BLaER1 (cell line): ENCODE data around the gene MAP2K3.
"Not testable (repeated sequence)": the region's sequence is repeated elsewhere in the genome, so short reads cannot be mapped to it uniquely, and the experiment has no call there.

ENCODE experiments used
- H3K27ac ChIP-seq: shearing (Covaris generic); formaldehyde crosslinking; 2 replicates; pipeline ENCODE4 v1.8.1; 2022
- H3K27me3 ChIP-seq: shearing (Covaris generic); formaldehyde crosslinking; 2 replicates; pipeline ENCODE4 v1.8.1; 2022
- H3K36me3 ChIP-seq: shearing (Covaris generic); formaldehyde crosslinking; 2 replicates; pipeline ENCODE4 v1.8.1; 2022
- H3K4me1 ChIP-seq: shearing (Covaris generic); formaldehyde crosslinking; 2 replicates; pipeline ENCODE4 v1.8.1; 2022
- H3K4me2 ChIP-seq: shearing (Covaris generic); formaldehyde crosslinking; 2 replicates; pipeline ENCODE4 v1.8.1; 2022
- H3K4me3 ChIP-seq: shearing (Covaris generic); formaldehyde crosslinking; 2 replicates; pipeline ENCODE4 v1.8.1; 2022
- H3K9ac ChIP-seq: shearing (Covaris generic); formaldehyde crosslinking; 2 replicates; pipeline ENCODE4 v1.8.1; 2022
- H3K9me3 ChIP-seq: shearing (Covaris generic); formaldehyde crosslinking; 2 replicates; pipeline ENCODE4 v1.8.1; 2022
- H4K20me1 ChIP-seq: shearing (Covaris generic); formaldehyde crosslinking; 2 replicates; pipeline ENCODE4 v1.8.1; 2022
- Cebpa-rat ChIP-seq: shearing (Covaris generic); IDR thresholded peaks from 2 replicates; pipeline ENCODE4 v1.8.1; 2022

The MAP2K3 gene

DNA sequence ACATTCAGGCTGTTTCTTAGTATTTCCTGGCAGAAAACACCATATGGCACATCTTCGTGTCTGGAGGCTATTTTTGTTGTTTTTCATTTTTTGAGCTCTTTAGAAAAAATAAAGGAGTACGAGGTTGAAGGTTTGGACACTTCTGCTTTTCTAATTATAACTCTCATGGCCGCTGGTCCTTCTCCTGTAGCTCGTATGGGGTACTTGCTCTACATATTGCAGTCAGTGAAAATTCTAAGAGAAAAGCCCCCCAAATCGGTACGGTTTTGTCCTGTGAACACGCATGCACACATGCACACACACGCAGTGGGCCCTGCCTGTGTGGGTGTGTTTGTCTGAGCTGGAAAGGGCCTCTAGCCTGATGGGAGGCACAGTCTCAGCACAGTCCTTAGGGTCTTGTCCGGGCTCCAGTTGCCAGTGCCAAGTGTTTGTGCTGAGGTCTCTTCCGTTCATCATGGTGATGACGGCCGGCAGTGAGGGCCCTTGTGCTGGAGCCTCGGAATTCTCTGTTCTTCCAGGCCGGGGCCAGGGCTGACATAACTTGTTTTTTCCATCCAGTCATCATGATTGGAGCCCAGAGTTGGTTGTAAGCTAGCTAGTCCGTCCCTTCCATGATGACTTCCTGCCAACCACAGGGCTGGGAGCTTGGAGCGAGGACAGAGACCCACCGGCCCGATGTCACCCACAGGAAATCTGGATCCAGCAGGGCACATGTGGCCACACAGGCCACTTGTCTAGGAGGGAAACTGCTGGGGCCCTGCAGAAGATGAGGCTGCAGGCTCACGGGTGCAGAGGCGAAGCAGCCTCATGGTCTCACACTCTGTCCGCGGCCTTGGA, 26.5 kb downstream of the MAP2K3 start:
- Histone ChIP-seq H3K27ac (peak overlapping the region; percentile 62; the same call in 1 of the 2 replicates), H3K4me2 (peak overlapping the region; percentile 66), H4K20me1 (peaks cover 54% of the 10 kb centered on the region), H3K36me3 (peaks cover 92% of the 10 kb centered on the region), H3K4me1 (peaks cover 53% of the 10 kb centered on the region)
- H3K27me3 ChIP-seq, H3K9ac ChIP-seq, H3K4me3 ChIP-seq, H3K9me3 ChIP-seq: not testable (repeated sequence)

DNA sequence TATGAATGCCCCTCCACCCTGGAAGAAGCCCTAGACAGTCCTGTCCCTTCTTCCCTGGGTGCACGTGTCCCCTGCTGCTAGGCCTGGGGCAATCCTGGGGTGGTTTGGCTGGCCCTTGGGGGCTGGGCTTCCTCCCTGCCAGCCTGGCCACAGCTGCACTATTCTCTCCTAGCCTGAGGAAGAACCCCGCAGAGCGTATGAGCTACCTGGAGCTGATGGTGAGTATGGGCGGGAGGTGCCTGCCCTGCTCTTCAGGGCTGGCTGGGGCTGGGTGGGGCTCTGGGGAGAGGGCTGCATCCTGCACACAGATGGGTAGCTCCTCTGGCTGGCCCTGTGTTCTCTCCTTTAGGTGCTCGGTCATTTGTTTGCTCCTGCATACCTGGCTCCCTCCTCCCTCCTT, 28.8 kb downstream of the MAP2K3 start:
- Histone ChIP-seq H3K36me3 (peaks cover 69% of the 10 kb centered on the region), H4K20me1 (peaks cover 53% of the 10 kb centered on the region), H3K4me1 (peaks cover 68% of the 10 kb centered on the region), H3K4me3 (no peak overlapping the region), H3K9me3 (peaks cover 7% of the 10 kb centered on the region; the same call in 1 of the 2 replicates), H3K27ac (no peak overlapping the region), H3K9ac (no peak overlapping the region), H3K27me3 (no peaks in the 10 kb centered on the region), H3K4me2 (no peak overlapping the region)
- TF ChIP-seq Cebpa-rat = no peak

DNA sequence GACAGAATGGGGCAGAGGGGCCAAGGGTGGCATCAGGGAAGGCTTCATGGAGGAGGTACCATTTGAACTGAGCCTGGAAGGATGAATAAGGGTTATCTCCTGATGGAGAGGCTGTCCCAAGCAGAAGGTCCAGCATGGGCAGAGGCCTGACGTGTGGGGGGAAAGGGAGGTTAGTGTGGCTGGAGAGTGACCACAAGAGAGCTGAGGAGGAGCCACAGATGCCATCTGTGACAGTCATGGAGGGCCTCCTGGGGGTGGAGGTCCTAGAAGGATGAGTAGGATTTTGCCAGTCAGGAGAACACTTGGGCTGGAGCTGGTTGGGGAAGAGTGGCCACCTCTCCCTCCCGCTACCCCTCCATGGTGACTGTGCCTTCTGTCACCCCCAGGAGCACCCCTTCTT, 29.2 kb downstream of the MAP2K3 start:
- H3K27ac ChIP-seq, H3K9ac ChIP-seq, H3K9me3 ChIP-seq, H3K4me3 ChIP-seq, H3K27me3 ChIP-seq, H3K4me2 ChIP-seq: not testable (repeated sequence)
- peaks cover 65% of the 10 kb centered on the region for H3K36me3 ChIP-seq
- peaks cover 72% of the 10 kb centered on the region for H3K4me1 ChIP-seq
- peaks cover 48% of the 10 kb centered on the region for H4K20me1 ChIP-seq

DNA sequence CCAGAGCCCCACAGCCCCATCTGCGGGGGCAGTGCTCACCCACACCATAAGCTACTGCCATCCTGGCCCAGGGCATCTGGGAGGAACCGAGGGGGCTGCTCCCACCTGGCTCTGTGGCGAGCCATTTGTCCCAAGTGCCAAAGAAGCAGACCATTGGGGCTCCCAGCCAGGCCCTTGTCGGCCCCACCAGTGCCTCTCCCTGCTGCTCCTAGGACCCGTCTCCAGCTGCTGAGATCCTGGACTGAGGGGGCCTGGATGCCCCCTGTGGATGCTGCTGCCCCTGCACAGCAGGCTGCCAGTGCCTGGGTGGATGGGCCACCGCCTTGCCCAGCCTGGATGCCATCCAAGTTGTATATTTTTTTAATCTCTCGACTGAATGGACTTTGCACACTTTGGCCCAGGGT, 29.8 kb downstream of the MAP2K3 start:
- peaks cover 77% of the 10 kb centered on the region for H3K4me1 ChIP-seq
- H3K9ac ChIP-seq, H3K4me3 ChIP-seq, H3K27me3 ChIP-seq, H3K27ac ChIP-seq, H3K9me3 ChIP-seq, H3K4me2 ChIP-seq: not testable (repeated sequence)
- H3K36me3 ChIP-seq = peaks cover 60% of the 10 kb centered on the region
- peaks cover 43% of the 10 kb centered on the region for H4K20me1 ChIP-seq

DNA sequence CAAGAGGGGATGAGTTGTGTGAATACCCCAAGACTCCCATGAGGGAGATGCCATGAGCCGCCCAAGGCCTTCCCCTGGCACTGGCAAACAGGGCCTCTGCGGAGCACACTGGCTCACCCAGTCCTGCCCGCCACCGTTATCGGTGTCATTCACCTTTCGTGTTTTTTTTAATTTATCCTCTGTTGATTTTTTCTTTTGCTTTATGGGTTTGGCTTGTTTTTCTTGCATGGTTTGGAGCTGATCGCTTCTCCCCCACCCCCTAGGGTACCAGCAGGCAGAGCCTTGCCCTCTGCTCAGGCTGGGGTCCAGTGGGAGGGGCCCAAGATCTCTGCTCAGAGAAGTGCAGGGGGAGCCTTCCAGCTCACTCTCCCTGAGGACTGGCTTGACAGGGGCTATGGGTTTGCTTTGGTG, 30.2 kb downstream of the MAP2K3 start:
- H3K4me3 ChIP-seq, H3K27ac ChIP-seq, H3K27me3 ChIP-seq, H3K9me3 ChIP-seq, H3K4me2 ChIP-seq, H3K9ac ChIP-seq: not testable (repeated sequence)
- Histone ChIP-seq H3K36me3 (peaks cover 56% of the 10 kb centered on the region), H4K20me1 (peaks cover 39% of the 10 kb centered on the region), H3K4me1 (peaks cover 79% of the 10 kb centered on the region)

DNA sequence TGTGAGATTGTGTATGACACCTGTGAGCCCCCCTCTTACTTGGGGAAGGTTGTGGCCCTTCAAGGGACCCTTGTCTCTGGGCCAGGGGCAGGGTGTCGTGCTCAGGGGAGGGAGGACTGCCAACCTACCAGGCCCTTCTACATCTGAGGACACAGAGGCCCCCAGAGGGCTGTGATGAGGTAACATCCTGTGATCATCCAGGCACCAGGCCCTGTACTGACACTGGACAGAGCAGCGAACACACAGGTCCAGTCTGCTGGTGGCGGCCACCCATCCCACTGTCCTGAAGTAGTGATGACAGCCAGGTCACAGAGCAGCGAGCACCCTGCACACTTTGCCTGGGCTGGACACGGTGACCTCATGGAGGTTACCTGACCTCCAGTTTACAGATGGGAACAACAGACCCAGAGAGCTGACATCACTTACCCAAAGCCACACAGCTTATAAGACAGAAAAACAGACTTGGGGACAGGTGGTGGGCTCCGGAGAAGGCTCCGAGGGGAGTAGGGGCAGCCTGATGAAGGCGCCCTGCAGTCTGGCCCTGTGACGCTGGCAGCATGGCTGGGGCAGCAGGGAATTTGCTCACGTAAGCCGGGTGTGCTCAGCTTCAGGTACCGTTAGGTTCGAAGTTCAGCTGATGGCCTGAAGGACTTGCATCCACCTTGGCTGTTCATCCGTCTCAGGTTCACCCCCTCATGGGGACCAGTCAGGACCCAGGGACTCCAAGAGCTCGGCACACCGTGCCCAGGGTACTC, 30.9 kb downstream of the MAP2K3 start:
- Histone ChIP-seq H4K20me1 (peaks cover 32% of the 10 kb centered on the region), H3K36me3 (peaks cover 48% of the 10 kb centered on the region), H3K4me1 (peaks cover 79% of the 10 kb centered on the region)
- H3K27ac ChIP-seq, H3K9me3 ChIP-seq, H3K4me3 ChIP-seq, H3K4me2 ChIP-seq, H3K27me3 ChIP-seq, H3K9ac ChIP-seq: not testable (repeated sequence)

DNA sequence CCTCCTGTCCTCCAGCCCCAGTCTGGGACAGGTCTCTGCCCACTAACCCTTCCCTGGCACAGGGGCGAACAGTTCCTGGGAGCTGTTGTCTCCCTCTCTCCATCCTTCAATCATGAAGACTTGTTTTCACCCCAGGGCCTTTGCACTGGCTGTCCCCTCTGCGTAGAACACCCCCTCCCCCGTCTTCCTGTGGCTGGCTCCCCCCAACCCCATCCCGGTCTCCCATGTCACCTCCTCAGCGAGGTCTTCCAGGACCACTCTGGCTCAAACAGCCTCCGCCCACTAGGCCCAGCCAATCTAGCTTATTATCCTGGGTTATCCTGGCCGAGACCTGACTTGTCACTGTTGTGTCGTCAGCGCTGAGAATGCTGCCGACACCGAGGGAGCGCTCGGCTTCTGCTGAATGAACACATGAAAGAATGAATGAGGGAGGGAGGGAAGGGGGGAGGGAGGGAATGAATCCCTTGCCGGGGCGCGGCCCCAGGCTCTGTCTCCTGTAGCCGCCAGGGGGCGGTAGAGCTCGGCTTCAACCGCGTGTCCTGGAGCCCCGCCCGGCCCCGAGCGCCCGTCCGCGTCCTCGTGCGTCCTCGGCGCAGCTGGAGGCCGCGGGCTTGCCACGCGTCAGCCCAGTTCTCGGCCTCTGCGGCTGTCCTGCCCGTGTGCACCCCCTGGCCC, 31.8 kb downstream of the MAP2K3 start:
- not testable (repeated sequence) for H3K9ac ChIP-seq, H3K27me3 ChIP-seq, H3K9me3 ChIP-seq
- Histone ChIP-seq H4K20me1 (peaks cover 24% of the 10 kb centered on the region), H3K4me2 (peak overlapping the region; percentile 83), H3K36me3 (peaks cover 42% of the 10 kb centered on the region), H3K4me3 (peak overlapping the region; percentile 57; the same call in 1 of the 2 replicates), H3K27ac (peak overlapping the region; percentile 38; the same call in 1 of the 2 replicates), H3K4me1 (peaks cover 79% of the 10 kb centered on the region)

DNA sequence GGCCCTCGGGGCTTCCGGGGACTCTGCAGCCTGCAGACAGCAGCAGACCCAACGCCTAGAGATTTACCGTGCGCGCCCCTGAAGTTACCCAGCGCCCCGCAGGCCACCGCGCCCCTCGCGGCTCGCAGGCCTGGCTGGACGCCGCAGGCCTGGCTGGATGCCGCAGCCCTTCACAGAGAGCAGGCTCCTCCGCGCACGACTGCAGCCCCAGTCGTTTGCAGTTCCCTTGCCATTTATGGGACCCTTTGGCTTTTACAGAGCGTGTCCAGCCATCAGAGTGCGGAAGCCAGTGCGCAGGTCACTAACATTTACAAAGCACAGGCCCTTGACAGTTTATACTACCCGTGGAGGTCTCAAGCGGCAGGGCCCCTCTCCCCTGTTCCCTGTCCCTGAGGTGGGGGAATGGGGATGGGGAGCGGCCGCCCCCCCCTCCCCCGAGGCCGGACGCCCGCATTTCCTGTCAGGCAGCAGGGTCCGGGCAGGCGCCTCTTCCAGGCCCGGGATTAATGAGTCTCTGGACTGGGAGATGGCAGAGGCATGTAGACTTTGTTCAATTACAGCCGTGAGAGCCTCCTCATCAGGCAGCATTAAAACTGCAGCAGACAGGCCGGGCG, 32.5 kb downstream of the MAP2K3 start:
- H3K9me3 ChIP-seq, H3K27me3 ChIP-seq: not testable (repeated sequence)
- Histone ChIP-seq H4K20me1 (peaks cover 22% of the 10 kb centered on the region), H3K4me2 (peak overlapping the region; percentile 83), H3K4me3 (peak overlapping the region; percentile 57; the same call in 1 of the 2 replicates), H3K27ac (peak overlapping the region; percentile 38; the same call in 1 of the 2 replicates), H3K36me3 (peaks cover 36% of the 10 kb centered on the region), H3K9ac (peak overlapping the region; percentile 24; the same call in 1 of the 2 replicates), H3K4me1 (peaks cover 77% of the 10 kb centered on the region)

DNA sequence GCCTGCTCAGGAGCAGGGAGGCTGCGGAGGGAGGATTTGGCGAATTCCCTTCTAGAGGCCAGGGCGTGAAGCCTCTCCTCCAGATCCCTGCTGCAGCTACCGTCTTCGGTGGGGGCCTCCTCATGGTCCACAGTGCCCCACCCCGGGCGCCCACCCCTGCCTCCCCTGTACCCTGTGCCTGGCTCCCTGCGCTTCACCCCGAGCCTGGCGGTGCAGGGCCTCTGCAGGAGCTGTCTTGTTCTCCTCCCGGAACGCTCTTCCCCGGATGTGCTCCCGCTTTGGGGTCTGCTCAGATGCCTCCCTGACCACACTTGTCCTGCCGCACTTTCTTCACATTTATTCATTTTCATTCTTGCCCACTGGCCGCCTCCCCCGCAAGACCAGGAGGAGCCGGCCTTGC, 33.3 kb downstream of the MAP2K3 start:
- Histone ChIP-seq H3K27ac (peak overlapping the region; percentile 72; the same call in 1 of the 2 replicates), H3K4me1 (peaks cover 77% of the 10 kb centered on the region), H3K36me3 (peaks cover 28% of the 10 kb centered on the region), H3K4me2 (peak overlapping the region; percentile 83), H4K20me1 (peaks cover 20% of the 10 kb centered on the region), H3K9ac (peak overlapping the region; percentile 34; the same call in 1 of the 2 replicates), H3K4me3 (peak overlapping the region; percentile 57; the same call in 1 of the 2 replicates)
- not testable (repeated sequence) for H3K9me3 ChIP-seq, H3K27me3 ChIP-seq
